ENCODE data around the gene TLE4. TPM values are rescaled to one million over a fixed set of nuclear protein-coding genes. Genes with fewer than 3 reads are reported as not detected.

TLE4 gene
- total RNA-seq, 1 donor from 2014 or later, result 62.6 TPM

DNA sequence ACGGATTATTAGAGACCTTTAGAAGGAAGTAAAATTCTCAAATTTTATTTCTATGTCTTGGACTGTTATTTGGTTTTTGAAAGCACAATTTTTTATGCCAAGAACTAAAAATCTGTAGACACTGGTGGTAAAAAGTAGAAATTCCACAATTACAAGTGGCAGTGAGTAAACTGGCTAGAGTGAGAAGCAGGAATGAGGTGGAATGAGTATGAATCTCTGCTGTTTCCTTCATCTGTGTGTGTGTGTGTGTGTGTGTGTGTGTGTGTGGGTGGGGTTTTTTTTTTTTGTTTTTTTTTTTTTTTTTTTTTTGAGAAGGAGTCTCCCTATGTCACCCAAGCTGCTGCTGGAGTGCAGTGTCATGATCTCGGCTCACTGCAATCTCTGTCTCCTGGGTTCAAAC, 94.2 kb downstream of the TLE4 start:
- Mint-ChIP-seq H3K27me3 (no peaks in the 10 kb centered on the region), H3K4me3 (no peak overlapping the region), H3K36me3 (ENCODE audit: low read depth) (peaks cover 48% of the 10 kb centered on the region), H3K27ac (no peak overlapping the region), H3K9me3 (no peaks in the 10 kb centered on the region), H3K4me1 (peaks cover 34% of the 10 kb centered on the region)
- TF ChIP-seq, protein P1, sequence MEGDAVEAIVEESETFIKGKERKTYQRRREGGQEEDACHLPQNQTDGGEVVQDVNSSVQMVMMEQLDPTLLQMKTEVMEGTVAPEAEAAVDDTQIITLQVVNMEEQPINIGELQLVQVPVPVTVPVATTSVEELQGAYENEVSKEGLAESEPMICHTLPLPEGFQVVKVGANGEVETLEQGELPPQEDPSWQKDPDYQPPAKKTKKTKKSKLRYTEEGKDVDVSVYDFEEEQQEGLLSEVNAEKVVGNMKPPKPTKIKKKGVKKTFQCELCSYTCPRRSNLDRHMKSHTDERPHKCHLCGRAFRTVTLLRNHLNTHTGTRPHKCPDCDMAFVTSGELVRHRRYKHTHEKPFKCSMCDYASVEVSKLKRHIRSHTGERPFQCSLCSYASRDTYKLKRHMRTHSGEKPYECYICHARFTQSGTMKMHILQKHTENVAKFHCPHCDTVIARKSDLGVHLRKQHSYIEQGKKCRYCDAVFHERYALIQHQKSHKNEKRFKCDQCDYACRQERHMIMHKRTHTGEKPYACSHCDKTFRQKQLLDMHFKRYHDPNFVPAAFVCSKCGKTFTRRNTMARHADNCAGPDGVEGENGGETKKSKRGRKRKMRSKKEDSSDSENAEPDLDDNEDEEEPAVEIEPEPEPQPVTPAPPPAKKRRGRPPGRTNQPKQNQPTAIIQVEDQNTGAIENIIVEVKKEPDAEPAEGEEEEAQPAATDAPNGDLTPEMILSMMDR (IDR thresholded peaks at IDR 0.05), result no peak
- no peak for DNase-seq
- intact Hi-C loops (cut with micrococcal nuclease), result no loop called here
- ChIA-PET POLR2A (no interaction called here), CTCF (interaction anchor here (0.7 kb wide), 1 partner anchor 41 kb away, joined by 3 read pairs; no protein-coding TSS in a partner anchor)
- ATAC-seq (ENCODE audit: low read depth), result no peak

DNA sequence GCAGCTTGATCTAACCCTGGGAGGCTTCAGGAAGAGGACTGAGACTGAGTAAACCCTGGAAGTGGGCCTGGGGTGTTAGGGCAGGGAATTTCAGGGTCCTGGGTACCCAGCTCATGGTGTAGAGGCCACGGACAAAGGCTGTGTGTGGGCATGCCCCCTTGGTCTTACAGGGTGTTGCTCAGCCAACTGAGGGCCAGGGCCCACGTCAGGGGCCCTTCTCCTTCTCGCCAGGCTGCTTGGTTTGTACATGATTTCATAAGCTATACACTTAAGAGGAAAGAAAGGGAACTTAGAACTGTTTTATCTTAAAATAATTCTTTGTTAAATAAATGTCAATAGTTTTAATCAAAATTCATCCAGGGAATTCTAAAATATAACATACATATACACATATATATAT, 95.4 kb downstream of the TLE4 start:
- Mint-ChIP-seq H3K27ac (no peak overlapping the region), H3K36me3 (ENCODE audit: low read depth) (peaks cover 53% of the 10 kb centered on the region), H3K27me3 (no peaks in the 10 kb centered on the region), H3K9me3 (no peaks in the 10 kb centered on the region), H3K4me1 (peaks cover 40% of the 10 kb centered on the region), H3K4me3 (no peak overlapping the region)
- TF ChIP-seq, protein P1 (IDR thresholded peaks at IDR 0.05), result no peak
- DNase-seq (no peak), ATAC-seq (ENCODE audit: low read depth) (no peak)
- POLR2A ChIA-PET, result interaction anchor here (0.6 kb wide), 1 partner anchor 96 kb away, joined by 4 read pairs; the partner anchor contains the start of gene TLE4
- CTCF ChIA-PET, result no interaction called here
- intact Hi-C loops (cut with micrococcal nuclease), result no loop called here

DNA sequence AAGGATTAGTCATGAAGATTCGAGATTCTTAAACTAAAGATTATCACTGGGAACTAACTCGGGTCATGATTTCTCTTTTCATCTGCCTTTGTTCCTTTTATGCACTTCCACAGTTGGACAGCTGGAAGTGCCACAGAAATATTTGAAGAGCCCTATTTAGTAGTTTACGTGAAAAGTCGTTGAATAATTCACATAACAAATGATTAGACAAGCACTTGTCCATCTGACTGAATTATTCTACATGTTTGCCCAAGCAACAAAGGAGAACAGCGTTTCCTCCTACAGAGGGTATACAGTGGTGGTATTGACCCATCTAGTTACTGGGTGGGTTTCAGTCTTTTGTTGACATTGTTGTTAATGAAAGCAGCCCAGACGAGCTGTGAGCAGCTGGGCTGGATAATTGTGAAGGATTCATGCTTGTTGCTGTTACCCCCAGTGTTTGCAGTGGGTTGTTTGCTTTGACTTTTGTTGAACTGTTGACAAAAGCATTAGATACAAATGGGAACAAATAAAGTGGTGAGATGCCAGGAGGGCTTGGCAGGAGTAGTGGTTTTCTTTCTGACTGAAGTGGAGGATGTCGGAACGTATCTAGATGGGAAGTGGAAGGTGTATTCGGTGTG, 96.2 kb downstream of the TLE4 start:
- no peak for ATAC-seq (ENCODE audit: low read depth)
- ChIA-PET CTCF (no interaction called here), POLR2A (no interaction called here)
- Mint-ChIP-seq H3K27me3 (no peaks in the 10 kb centered on the region), H3K27ac (no peak overlapping the region), H3K4me3 (no peak overlapping the region), H3K4me1 (peaks cover 41% of the 10 kb centered on the region), H3K36me3 (ENCODE audit: low read depth) (peaks cover 53% of the 10 kb centered on the region), H3K9me3 (no peaks in the 10 kb centered on the region)
- TF ChIP-seq, protein P1 (IDR thresholded peaks at IDR 0.05), result no peak
- intact Hi-C loops (cut with micrococcal nuclease), result no loop called here
- no peak for DNase-seq

DNA sequence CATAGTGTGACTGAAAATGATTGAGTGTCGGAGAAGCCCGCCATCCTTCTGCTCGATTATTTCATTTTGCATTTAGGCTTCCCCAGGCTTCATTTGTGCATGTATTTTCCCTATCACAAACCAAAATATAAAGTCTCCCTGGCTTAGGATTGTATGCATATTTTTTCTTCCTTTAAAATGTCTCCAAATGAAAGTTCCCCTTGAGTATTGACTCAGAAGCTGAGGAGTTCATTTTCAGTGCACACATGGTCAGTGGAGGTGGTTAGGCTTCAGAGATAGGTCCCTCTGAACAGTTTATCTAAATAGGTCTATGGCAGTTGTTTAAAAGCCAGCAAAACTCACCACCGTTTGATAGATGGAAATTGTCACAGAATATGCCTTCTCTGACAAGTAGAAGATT, 97.2 kb downstream of the TLE4 start:
- ChIA-PET CTCF (no interaction called here), POLR2A (no interaction called here)
- TF ChIP-seq, protein P1 (IDR thresholded peaks at IDR 0.05), result no peak
- ATAC-seq (ENCODE audit: low read depth) (no peak), DNase-seq (no peak)
- Mint-ChIP-seq H3K27ac (no peak overlapping the region), H3K9me3 (no peaks in the 10 kb centered on the region), H3K4me3 (no peak overlapping the region), H3K4me1 (peaks cover 43% of the 10 kb centered on the region), H3K36me3 (ENCODE audit: low read depth) (peaks cover 52% of the 10 kb centered on the region), H3K27me3 (no peaks in the 10 kb centered on the region)
- intact Hi-C loops (cut with micrococcal nuclease), result no loop called here

DNA sequence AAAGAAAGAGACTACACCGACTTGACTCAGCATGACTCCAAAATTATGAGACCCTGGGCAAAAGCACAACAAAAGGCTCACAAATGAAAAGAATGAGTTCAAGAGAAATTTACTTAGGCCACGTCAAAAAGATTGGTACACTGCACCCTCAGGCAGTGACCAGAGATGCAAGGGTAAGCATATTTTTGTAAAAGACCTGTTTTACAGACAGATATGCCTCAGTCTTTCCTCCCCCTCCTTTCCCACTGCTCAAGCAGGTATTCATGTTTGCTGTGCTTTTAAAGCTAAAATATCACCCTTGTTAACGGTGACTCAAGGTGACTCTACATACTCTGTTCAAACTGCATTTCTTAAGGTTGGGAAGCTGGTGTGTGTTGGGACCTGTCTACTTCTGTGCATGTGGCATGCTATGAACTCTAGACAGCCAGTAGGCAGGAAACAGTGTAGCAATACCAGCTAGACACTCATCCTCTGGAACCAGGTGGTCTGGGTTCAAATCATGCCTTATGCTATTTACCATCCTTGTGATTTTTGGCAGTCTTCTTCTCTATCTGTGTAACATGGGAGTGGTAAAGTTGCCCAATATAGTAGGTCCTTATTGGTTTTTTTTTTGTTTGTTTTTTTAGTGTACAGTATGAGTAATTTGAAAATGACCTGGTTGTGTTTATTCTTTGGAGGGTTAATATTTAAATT, 98.7 kb downstream of the TLE4 start:
- DNase-seq (no peak), ATAC-seq (ENCODE audit: low read depth) (no peak)
- intact Hi-C loops (cut with micrococcal nuclease), result no loop called here
- H3K36me3 Mint-ChIP-seq (ENCODE audit: low read depth), result peaks cover 51% of the 10 kb centered on the region
- POLR2A ChIA-PET, result no interaction called here
- peaks cover 38% of the 10 kb centered on the region for H3K4me1 Mint-ChIP-seq
- no peak overlapping the region for H3K27ac Mint-ChIP-seq
- no peaks in the 10 kb centered on the region for H3K9me3 Mint-ChIP-seq
- TF ChIP-seq, protein P1 (IDR thresholded peaks at IDR 0.05), result no peak
- CTCF ChIA-PET, result no interaction called here
- no peaks in the 10 kb centered on the region for H3K27me3 Mint-ChIP-seq
- H3K4me3 Mint-ChIP-seq, result no peak overlapping the region

Data from activated B cell treated with CpG ODN at 0.5 μM for 24 hours (primary cell).